Activated CD4-positive, alpha-beta T cell treated with anti-CD3 and anti-CD28 coated beads, Interleukin-2, amount 50 U/mL, for 1 hour (primary cell): ENCODE measurements around the gene PKD1L1.
"Not testable (repeated sequence)": the region's sequence is repeated elsewhere in the genome, so short reads cannot be mapped to it uniquely, and the experiment has no call there.

Experiments
- DNase-seq: peaks from one replicate; pipeline ENCODE4 v3.0.0-alpha.2; 2020

Gene PKD1L1

DNA sequence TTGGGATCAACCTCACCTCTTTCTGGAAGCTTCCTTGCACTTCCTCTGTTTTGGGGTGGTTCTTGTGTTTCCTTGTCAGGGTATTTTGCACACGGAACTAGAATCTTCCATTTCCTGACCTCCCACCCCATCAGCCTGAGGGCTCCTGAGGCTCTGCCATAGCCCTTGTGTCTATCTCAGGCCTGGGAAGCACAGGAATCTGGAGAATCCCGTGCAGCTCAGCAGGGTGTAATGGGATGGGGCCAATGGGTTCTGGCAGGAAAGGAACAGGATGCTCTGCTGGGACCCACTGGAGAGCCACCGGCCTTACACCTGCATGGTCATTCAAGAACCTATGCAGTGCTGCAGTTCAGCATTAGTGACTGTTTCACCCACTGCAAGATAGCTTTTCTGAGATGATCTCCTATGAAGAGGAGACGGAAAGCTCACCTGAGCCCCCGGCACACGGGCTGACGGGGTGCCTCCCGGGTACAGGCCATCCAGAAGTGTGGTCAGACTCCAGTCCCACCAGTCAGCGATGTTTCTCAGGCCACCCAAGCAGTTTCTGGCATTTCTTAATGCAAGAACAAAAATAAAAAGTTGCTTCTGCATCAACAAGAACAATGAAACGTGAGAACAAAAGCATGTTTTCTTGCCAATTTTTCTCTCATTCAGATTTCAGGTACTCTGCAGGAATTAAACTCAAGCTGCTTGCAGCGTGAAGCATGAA is 133.2 kb downstream of the PKD1L1 start:
- DNase-seq, result no peak

DNA sequence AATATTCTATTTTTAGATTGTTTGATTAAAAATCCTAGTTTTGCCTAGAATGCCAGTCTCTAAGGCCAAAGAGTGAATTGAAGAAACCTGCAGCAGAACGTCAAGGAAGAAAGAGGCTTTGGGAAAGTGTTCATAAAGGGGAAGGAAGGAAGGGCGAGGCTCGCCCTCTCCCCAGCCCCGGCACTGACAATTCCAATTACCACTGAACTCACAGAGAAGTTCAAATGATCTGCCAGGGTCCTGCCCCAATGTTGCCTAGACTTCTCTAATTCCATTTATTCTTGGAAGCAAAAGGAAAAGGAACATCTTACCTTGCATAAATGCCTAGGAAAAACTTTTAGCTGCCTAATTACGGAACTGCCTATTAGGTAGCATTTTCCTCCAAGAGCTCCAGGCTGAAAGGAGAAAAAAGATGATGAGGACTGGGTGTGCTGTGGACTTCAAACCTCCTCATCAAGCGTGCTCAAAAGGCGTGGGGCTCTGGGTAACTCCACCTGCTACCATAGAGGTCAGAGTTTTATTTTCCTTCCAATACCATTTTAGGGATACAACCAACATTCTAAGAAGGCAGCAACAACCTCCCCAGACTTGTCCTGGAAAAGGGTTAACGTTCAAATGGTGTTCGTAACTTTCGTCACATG is 134.5 kb downstream of the PKD1L1 start:
- no peak for DNase-seq

DNA sequence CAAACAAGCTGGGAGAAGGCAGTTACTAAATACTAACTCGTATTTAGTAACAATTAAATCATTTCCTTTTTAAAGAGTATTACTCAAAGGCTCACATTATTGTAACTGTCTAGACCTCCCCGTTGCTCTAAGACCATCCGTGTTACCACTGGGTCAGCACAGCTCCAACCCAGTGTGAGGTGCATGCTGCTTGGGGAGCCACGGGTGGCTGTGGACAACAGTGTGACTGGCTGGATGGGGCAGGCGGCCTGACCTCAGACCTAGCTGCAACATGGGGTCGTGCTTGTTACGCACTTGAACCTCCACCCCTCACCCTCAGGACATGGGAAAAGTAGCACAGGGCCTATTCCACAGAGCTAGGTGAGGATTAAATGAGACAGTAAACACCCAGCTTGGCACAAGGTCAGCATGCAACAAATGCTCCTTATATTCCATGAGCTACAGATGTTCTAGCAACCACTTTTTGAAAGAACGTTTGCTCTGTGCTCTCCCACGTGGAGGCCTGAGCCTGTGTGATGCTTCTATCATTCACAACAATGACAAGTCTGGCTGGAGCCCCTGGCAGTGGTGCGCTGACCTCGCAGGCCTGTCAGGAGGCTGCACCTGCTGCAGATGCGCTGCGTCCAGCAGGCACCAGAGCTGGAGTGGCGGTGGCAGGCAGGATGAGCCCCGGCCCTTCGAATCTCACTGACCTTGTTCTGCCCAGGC is 135.7 kb downstream of the PKD1L1 start:
- no peak for DNase-seq

DNA sequence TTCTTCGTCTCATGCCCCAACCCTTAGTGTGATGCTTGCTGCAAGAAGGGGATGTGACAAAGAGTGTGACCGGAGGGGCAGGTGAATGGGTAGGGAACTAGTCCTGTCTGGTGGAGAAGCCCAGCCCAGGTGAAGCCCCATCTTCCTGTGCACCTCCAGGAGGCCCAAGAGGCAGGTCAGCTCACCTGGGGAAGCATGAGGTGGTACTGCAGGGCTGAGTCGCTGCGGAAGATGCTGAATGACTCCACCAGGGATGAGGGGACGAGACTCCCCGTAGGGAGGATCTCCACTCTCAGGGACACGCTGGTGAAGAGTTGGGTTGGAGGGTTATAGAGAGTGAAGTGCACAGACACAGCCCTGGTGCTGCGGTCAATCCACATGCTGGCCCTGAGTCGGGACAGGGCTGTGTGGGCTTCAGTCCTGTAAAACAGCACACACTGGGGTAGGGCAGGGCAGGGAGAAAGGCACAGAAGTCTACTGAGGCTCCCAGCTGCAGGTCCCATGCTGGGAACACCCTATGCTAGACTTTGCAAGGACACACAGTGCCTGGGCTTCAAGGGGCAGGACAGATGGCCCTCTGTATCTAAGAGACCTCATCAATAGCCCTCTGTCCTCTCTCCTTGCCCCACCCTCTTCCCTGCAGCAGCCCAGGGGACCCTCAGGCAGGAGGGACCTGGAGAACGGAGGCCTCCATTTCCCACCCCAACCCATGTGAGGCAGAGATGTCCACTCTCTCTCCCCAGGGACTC is 136.5 kb downstream of the PKD1L1 start:
- no peak for DNase-seq

DNA sequence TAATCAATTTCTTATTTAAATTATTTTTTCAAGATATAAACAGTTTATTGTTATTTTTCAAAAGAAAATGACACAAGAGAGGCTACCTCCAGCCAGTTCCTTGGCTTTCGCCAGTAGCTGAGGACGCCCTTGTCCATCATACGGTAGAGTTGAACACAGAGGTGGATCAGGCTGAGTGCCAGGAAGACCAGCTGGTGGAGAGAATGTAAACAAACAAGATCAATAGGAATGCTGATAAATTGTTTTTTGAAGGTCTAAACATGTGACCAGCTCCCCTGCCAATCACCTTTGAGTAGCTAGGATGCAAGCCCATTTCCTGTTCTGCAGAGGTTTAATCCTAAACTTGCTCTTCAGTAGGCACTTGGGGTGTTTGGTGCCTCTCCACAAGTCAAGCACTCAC is 138.9 kb downstream of the PKD1L1 start:
- DNase-seq, result no peak

DNA sequence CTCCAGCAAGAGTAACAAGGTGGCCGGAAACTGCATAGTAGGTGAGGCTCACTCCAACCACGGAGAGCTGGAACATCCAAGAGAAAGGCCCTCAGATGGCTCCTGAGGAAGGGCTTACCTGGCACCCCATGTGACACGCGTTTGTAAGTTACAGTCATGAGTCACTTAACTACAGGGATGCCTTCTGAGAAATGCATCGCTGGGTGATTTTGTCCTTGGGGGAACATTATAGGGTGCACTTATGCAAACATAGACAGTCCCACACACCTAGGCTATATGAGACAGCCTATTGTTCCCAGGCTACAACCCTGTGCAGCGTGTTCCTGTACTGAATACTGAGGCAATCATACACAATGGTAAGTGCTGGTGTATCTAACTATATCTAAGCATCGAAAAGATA is 139.9 kb downstream of the PKD1L1 start:
- DNase-seq, result no peak

DNA sequence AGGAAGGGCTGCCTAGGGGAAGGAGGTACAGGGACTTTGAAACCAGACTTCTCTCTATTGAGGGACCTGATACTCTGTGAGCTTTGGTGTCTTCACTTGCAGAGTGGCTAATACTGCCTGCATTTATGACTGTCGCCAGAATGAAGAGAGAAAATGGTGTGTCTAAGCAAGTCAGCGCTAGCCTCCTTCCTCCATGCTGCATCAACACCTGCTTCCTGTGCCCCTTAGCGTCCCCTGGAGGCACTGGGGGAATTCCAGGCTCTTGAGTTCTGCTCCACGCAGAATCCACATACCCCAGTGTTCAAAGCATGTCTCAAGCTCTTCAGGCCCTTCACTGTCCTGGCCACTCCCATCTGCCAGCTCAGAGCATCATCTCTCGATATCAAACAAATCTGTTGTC is 140.5 kb downstream of the PKD1L1 start:
- no peak for DNase-seq

DNA sequence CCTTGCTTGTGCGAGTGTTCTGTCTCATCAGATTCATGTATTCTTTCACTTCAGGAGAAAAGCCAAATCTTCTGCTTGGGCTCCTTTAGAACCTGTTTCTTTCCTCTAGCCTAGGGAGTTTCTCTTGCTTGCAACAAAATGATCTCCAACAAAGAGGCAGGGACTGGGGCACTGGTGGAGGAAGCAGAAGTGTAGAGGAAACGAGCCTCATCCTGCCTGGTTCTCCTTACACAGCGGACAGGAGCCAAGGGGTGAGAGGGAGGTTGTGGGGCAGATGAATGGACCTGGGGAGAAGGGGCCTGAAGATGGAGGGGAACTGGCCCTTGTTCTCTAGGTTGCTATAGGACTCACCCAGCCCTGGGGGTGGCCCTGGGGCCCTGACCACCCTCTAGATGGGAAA is 141.1 kb downstream of the PKD1L1 start:
- no peak for DNase-seq

DNA sequence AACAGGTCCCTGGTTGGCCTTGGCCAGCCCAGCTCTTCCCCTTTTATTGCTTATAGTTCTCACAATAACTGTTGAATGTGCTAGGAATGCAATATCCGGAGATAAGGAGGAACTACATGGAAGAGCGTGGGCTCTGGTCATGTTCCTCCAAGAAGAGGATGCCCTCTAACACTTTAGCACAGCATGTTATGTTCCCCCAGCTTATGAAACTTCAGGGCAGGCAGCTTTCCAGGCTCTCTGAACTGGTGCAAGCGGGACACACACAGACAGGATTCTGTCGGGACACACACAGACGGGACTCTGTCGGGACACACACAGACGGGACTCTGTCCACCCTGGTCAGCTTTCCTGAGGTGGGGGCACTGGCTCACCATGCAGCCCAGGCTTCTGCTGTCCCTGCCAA is 141.6 kb downstream of the PKD1L1 start:
- no peak for DNase-seq

DNA sequence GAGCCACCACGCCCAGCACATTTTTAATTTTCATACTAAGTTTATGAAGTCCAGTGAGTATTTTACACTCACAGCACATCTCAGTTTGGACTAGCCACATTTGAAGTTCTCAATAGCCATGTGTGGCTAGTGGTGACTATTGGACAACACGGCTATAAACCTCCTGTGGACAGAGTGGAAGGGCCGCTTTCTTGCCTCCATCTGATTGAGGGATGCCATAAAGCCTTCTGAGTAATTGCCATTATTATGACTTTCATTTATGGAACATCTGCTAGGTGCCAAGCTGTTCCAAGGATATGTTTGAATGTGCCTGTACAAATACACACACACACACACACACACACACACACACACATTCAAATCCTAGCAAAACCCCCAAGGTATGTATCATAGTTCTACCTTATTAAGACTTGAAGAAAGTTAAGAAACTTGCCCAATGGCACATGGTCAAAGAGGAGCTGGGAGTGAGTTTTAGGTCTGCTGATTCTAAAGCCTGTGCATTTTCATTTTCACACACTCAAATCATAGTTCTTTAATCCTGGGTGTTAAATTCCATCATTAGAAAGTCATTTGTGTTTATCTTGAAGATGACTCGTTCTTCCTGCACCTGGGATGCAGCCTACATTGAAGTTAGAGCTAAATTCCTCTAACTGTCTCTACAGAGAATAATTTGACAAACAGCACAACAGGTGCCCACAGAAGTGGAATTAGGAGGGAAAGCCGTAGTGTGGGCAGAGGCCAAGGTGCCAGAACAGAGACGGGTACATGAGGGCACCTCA is 143.3 kb downstream of the PKD1L1 start:
- no peak for DNase-seq

DNA sequence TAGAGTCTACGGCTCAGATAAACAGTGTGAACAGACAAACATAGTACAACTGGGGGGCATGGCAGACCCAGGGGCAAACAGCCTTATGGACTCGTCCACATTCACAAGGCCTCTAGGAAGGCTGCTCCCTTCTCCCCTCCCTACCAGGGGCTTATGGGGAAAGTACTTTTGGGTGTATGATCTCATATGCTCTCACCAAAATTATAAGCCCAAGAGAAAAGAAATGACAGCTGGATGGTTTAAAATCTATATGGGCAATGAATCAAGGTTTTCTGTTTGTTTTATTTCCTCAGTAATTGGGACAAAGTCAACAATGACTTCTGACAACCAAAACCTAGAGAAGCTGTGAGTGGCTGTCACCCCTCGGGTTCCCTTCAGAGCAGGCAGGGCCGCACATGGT is 144.4 kb downstream of the PKD1L1 start:
- no peak for DNase-seq

DNA sequence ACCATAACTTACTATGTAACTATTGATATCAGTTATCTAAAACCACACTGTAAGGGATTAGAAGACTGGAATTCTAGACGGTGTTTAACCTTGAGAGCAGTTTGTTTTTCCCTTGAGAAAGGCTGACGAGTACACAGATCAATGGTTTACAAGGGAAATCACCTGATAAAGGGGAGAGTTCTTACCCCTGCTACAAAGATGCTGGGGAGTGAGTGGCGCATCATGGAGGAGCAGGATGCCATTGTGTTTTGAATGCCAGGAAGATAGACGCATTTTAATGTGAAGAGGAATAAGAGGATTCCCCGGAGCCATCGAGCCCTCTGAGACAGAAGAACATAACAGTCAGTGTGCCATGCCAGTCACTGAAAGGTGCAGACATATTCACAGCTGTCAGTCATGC is 145.2 kb downstream of the PKD1L1 start:
- no peak for DNase-seq

DNA sequence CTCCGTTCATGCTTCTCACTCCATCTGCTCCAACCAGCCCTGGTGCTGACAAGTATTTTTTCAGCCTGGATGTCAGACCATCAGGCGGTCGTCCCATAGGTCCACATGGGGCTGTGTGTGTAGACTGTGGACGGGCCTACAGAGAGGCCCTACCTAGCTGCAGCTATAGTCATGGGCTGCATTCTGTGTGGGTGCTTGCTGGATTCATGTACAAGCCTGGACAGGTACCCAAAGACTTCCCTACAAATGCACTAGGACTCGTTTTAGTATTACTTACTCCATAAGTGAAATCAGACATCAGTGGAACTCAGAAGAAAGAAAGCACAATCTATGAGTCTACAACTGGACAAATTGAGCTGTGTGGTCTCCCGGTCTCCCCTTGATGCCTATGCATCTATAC is 146.8 kb downstream of the PKD1L1 start:
- no peak for DNase-seq

DNA sequence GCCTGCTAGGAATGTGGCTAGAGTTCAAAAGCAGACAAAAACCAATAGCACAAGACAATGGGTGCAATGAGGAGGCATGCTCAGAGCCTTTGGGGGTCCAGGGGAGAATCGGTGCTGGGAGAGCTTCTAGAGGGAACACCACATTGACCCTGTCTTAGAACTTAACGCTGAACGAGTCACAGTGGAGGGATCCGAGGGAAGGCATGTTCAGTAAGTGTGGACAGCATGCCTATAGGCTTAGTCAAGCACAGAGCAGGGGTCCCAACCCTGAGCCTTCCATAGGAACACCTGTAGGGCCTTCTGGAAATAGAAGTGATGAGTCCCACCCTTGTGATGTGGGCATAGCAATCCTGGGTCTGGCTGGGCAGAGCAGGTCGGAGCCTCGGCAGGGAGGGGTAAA is 148.7 kb downstream of the PKD1L1 start:
- no peak for DNase-seq

DNA sequence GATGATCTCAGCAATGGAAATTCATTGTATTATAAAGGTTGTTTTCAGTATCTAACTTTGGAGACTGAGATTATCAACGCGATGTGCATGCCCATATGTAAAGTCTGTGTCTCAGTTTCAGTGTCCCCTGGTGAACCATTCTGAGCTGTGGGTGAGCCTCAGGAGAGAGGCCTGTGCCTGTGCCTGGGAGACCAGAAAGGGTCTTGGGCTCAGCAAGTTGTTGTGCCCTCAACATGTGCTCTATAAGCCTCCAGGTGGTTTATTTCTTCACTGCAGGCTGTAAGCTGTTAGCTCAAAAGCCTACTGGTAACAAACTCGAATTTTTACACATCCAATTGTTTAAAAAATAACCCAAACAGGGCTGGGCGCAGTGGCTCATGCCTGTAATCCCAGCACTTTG is 151.9 kb downstream of the PKD1L1 start:
- DNase-seq, result no peak

DNA sequence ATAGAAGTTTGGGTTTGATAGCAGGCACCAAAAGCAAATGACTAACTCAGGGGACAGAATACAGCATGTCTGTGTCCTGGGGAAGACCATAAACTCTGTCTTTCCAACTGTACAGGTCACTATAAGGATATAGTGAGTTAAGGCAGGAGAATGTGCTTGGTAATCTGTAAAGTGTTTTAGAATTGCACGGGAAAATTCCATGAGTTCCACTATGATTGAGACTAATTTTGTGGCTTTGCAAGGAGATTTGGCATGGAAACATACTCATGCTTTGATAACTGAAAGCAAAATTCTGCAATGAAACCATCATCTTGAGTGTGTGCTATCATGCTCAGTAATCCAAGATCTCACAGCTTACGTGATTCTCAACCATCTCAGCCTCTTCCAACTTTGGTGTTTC is 152.6 kb downstream of the PKD1L1 start:
- no peak for DNase-seq

DNA sequence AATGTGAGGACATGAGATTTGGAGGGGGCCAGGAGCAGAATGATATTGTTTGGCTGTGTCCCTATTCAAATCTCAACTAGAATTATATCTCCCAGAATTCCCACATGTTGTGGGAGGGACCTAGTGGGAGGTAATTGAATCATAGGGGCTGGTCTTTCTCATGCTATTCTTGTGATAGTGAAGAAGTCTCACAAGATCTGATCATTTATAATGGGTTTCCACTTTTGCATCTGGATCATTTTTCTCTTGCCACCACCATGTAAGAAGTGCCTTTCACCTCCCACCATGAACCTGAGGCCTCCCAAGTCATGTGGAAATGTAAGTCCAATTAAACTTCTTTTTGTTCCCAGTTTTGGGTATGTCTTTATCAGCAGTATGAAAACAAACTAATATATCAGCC is 153.1 kb downstream of the PKD1L1 start:
- not testable (repeated sequence) for DNase-seq

DNA sequence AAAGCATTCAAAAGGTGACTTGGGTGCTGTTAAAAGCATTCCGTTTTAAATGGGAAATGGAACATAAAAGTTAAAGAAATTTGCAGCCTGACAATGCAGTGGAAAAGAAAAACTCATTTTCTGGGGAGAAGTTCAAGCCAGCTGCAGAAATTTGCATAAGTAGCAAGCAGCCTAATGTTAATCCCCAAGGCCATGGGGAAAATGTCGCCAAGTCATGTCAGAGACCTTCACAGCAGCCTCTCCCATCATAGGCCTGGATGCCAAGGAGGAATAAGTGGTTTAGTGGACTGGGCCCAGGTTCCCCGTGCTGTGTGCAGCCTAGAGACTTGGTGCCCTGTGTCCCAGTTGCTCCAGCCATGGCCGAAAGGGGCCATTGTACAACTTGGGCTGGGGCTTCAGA is 154.2 kb downstream of the PKD1L1 start:
- DNase-seq, result no peak

DNA sequence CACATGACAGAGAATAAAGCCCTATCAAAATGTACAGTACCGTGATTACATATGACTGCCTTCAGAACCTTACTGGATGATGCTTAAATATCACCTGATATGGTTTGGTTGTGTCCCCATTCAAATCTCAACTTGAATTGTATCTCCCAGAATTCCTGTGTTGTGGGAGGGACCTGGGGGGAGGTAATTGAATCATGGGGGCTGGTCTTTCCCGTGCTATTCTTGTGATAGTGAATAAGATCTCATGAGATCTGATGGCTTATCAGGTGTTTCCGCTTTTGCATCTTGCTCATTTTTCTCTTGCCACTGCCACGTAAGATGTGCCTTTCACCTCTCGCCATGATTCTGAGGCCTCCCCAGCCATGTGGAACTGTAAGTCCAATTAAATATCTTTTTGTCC is 155.1 kb downstream of the PKD1L1 start:
- DNase-seq, result not testable (repeated sequence)

DNA sequence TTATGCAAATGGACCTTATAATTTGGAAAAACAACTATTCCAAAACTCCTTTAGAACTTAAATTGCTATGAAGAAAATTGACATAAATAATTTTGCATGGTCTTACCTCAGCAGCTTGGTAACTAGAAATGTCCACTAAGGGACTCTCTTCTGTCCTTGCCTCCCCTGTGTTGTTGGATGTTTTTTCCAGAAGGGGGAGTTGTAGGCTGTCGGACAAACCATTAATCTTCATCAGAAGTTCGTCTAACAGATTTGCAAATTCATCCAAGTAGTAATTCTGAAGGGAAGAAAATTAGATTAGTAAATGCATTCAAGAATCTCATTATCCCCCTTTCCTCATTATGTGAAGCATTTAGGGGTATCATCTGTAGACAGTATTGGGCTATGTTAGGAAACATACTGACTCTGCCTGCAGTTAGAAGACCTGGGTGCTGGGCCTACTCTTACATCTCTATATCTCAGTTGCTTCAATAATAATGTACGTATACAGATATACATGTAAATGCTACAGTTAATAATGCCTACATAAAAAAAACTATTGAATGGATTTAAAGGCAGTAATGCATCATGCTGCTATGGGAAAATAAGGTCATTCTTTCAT is 155.6 kb downstream of the PKD1L1 start:
- DNase-seq, result no peak

DNA sequence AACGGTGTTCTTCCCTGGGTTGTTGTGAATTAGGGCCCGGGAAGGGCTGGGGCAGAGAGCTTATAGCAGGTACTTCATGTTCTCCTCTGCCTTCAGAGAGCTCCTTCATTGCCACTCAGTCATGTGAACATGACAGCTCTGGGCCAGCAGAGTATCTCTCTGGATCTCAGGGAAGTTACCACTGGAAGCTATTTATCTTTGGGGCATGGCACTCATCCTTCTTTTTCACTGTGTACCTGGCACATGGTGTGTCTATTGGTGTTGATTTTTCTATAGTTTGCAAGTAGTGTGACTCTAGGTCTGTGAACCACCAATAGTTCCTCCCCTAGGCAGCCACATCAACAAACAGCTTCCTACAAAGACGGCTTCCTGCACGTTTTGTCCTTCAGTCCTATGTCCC is 156.6 kb downstream of the PKD1L1 start:
- no peak for DNase-seq

DNA sequence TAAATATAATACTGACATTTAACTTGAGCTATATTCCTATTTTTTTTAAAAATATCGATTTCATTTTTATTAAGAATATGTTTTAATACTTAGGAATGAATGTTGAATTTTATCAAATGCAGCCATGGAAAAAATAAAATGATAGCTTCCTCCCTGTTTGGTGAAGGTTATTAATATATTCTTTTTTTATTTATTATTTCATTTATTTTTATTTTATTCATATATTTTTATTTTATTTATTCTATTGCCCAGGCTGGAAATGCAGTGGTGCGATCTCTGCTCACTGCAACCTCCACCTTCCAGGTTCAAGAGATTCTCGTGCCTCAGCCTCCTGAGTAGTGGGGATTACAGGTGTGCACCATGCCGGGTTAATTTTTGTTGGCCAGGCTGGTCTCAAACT is 160.2 kb downstream of the PKD1L1 start:
- DNase-seq, result no peak
